HG03064 (cell line): ENCODE data around the gene HSD17B12.
A peak's percentile ranks its signal among the peaks of the same experiment; 100 is the strongest.
"Not testable (repeated sequence)": the region's sequence is repeated elsewhere in the genome, so short reads cannot be mapped to it uniquely, and the experiment has no call there.

Experiments
- ATAC-seq: cut with Tn5 transposase; IDR thresholded peaks from one replicate; pipeline ENCODE4 v1.9.1; 2021; ENCODE audit warnings: low read depth; ENCODE audit not compliant: unreplicated experiment

The HSD17B12 gene

GRCh38 chr11:43680521-43681400 lies at the start of gene HSD17B12:
Gene HSD17B12 (plus strand): TSS chr11:43680738. CDS start chr11:43680828, 90 bp downstream.
- ATAC-seq: peak; percentile 96

- no peak for ATAC-seq
These were observed 48.8 kb upstream of the HSD17B12 start for GRCh38 chr11:43631732-43632131.

- ATAC-seq: no peak
These were observed 48.4 kb upstream of the HSD17B12 start for GRCh38 chr11:43632181-43632580.

- ATAC-seq: no peak
These were observed 41.8 kb upstream of the HSD17B12 start for GRCh38 chr11:43638717-43639116.

GRCh38 chr11:43639224-43639623 lies 41.3 kb upstream of the HSD17B12 start:
- no peak for ATAC-seq

GRCh38 chr11:43639920-43640319 lies 40.6 kb upstream of the HSD17B12 start:
- ATAC-seq: no peak

GRCh38 chr11:43643898-43644620 lies 36.5 kb upstream of the HSD17B12 start:
- ATAC-seq: peak; percentile 99

GRCh38 chr11:43644621-43645299 lies 35.8 kb upstream of the HSD17B12 start:
- ATAC-seq: no peak

- ATAC-seq: no peak
These were observed 33.8 kb upstream of the HSD17B12 start for GRCh38 chr11:43646767-43647166.

GRCh38 chr11:43648888-43649287 lies 31.6 kb upstream of the HSD17B12 start:
- no peak for ATAC-seq

GRCh38 chr11:43649501-43649900 lies 31.0 kb upstream of the HSD17B12 start:
- no peak for ATAC-seq

- ATAC-seq: no peak
These were observed 30.6 kb upstream of the HSD17B12 start for GRCh38 chr11:43649921-43650320.

GRCh38 chr11:43663018-43663417 lies 17.5 kb upstream of the HSD17B12 start:
- not testable (repeated sequence) for ATAC-seq

GRCh38 chr11:43664295-43664694 lies 16.2 kb upstream of the HSD17B12 start:
- no peak for ATAC-seq

GRCh38 chr11:43671284-43671683 lies 9.3 kb upstream of the HSD17B12 start:
- ATAC-seq: not testable (repeated sequence)

GRCh38 chr11:43674560-43674959 lies 6.0 kb upstream of the HSD17B12 start:
- no peak for ATAC-seq

GRCh38 chr11:43676933-43677332 lies 3.6 kb upstream of the HSD17B12 start:
- ATAC-seq: no peak

- ATAC-seq: no peak
These were observed 934 bp downstream of the HSD17B12 start for GRCh38 chr11:43681401-43681942.

GRCh38 chr11:43682081-43682480 lies 1.5 kb downstream of the HSD17B12 start:
- ATAC-seq: not testable (repeated sequence)

GRCh38 chr11:43685440-43685839 lies 4.9 kb downstream of the HSD17B12 start:
- ATAC-seq: no peak

GRCh38 chr11:43686207-43686606 lies 5.7 kb downstream of the HSD17B12 start:
- ATAC-seq: no peak
